HG03097 (cell line): ENCODE measurements around the gene PCSK5.
"Not testable (repeated sequence)": the region's sequence is repeated elsewhere in the genome, so short reads cannot be mapped to it uniquely, and the experiment has no call there.

Source experiments
- ATAC-seq: cut with Tn5 transposase; IDR thresholded peaks from one replicate; pipeline ENCODE4 v1.9.1; 2021; ENCODE audit not compliant: unreplicated experiment, low FRiP score

Gene PCSK5

DNA sequence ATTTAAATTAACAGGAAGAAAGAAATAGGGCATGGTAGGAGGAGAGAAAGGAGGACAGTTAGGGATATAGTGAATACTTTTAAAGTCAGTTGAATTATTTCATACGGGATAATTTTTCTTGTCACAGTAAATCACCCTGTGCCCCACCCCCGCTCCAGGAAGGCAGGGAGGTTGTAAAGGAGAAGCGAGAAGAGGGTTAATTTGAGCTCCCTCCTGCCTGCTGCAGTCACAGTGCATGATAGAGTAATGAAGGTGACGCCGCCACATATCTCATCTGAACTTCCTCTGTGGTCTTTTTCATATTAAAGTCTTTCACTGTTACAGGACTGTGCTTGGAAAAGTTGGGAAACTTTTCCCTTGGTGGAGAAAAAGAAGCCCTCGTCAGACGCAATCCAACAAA lies 896 bp upstream of the PCSK5 start:
- no peak for ATAC-seq

DNA sequence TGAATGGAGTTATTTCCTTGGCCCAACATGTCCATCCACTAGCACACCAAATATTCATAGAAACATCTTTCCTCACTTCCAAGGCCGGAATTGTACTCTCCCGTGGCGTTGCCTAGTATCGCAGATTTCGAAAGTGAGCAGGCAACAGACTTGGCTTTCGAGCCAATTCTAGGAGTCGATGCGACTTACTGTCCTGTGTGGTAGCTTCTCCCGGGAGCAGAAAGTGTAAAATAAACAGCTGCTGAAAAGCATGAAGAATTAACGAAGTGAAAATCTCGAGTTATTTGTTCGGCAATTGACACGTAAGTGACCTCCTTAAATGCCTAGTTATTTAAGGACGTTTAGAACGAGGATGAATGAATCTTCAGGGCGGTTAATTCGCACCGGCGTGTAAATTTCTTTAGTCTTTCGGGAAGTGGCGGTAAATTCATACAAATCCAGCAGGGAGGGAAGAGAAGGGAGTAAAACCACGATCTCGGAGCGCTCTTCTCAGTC lies 449 bp upstream of the PCSK5 start:
- peak; percentile 25 for ATAC-seq

DNA sequence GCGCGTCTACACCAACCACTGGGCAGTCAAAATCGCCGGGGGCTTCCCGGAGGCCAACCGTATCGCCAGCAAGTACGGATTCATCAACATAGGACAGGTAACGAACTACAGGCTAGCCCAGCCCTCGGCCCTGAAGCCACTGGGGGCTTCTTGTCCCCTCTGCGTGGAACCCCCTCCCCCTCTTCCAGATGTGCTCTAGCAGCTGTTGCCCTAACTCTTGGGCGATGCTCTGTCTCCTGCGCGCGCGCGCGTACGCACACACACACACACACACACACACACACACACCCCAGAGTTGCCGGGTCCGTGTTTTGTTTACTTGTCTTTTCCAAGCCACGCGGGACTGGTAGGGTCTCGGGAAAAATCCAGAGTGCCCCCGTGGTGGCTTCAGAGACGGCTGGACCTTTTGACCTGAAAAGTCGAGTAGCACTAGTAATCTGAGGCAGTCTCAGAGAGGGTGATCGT lies 836 bp downstream of the PCSK5 start:
- no peak for ATAC-seq

DNA sequence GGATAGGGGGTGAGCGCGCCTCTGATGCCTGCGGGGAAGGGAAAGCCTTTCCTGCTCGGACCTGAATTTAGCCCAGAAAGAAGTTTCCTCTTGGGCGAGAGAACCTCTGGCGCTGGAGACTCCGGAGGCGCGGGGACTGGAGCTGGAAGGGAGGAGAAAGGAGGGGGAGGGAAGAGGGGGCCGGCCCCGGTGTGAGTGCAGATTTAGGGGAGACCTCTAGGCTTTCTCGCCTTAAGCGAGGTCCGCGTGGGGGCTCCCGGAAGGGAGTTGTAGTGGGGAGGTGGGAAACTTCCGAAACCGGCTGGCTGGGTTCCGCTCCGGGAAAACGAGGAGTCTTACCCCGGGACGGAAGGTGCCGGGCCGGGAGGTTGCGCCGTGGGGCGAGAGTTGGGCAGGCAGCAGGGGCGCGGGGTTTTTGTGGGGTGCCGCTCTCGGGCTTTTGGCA lies 1.3 kb downstream of the PCSK5 start:
- no peak for ATAC-seq

DNA sequence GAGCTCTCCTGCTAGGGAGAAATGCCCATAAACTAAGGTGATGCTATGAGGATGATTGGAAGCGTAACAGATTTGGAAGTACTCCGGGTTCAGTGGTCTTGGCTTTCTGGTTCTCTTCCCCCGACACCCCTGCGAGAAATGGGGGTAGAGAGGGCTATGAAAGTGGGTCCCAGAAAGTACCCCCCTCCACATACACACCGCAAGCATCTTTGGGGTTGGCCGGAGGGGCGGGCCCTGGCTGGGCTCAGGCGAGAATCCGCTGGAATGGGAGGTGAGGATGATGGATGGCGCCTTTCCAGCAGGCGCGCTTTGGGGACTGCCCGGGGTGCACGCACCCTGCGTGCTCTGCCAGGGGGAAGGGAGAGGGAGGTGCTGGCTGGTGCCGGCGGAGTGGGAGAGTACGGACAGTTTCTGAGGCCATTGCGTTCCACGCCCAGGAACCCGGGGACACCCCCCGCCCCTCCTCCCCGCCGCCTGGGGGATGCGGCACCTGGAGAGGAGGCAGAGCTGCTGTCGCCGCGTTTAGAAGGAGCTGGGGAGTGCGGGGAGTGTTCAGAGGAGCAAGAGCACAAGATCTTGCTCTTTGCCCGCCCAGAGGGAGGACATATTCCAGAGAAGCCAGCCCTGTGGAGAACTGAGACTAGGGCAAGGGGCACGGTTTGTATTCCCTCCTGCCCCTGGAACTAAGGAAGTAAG lies 1.9 kb downstream of the PCSK5 start:
- ATAC-seq, result no peak

DNA sequence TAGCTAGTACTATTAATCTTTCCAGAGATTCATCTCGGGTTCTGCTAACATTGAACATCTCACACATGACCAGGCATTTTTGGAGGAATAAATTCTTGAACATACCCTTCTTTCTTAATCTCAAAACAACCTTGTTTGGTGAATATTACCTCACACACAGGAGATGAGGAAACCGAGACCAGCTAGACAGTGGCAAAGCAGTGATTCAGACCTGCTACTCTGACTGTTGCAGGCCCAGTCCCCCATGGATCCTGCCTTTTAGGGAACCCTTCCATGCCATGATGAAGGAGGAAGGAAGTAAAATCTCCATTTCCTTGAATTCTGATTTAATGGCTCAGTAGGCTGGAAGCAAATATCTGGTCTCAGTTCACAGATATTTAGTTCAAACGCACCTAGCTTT lies 2.6 kb downstream of the PCSK5 start:
- no peak for ATAC-seq

DNA sequence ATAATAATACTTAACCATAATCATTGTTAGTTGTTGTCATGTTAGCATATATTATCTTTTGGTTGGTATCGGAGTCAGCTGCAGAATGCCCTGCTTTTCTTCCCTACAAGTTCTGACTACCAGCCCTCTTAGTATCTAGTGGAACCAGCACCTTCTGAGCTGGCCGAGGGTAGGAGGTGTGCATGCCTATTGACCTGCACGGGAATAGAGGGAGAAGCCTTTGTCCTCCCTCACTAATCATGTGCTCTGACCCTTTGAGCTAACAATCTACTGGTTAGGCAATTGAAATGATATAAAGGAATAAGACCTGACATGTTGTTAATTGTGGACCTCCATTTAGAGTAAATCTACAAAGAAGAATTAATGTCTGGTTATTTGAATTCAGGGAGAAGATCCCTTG lies 4.1 kb downstream of the PCSK5 start:
- no peak for ATAC-seq

DNA sequence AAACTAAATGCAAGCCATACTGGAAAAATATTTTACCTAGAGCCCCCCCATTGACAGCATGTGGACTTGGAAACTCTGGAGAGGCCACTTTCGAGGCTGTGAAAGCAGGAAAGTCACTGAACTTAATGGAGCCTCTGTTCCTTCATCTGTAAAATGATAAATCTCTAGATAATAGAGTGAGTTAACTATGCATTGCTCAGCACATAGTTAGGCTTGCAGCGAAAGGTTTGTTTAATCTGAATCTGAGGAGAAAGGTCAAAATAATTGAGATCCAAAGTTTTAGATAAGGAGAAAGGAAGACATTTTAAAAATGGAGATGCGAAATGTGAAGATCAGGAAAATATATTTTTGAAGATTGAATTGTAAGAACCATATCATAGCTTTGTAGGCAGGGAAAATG lies 4.6 kb downstream of the PCSK5 start:
- ATAC-seq, result no peak

DNA sequence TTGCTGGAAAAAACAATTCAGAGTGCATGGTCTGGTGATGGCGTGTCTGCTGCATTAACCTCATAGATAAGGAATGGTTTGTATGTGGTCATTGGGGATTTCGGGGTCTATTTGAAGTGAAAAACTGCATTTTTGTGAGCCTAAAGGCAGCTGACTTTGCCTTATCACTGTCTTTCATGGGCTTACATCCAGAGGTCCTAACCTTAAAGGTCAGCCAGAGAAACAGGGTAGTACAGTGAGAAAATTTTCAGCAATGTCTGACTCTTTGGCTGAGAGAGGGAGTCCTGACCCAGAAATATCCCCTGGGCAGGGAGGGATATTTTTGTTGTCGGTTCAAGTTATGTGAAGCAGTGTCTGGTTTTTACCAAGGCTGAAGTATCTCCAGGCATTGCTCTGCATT lies 5.7 kb downstream of the PCSK5 start:
- ATAC-seq, result no peak

DNA sequence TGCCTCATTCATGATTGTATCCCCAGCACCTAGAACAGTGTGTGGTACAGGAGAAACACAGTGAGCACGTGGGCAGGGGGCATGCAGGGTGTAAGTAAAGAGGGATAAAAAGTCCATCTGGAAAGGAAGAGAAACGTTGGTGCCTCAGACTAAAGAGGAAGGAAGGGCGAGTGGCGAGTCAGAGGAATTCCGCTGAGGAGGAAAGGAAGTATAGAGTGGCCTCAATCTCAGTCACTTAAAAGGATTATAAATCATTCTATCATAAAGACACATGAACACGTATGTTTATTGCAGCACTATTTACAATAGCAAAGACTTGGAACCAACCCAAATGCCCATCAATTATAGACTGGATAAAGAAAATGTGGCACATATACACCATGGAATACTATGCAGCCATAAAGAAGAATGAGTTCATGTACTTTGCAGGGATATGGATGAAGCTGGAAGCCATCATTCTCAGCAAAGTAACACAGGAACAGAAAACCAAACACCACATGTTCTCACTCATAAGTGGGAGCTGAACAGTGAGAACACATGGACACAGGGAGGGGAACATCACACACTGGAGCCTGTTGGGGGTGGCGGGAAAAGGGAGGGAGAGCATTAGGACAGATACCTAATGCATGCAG lies 10.5 kb downstream of the PCSK5 start:
- ATAC-seq, result not testable (repeated sequence)

DNA sequence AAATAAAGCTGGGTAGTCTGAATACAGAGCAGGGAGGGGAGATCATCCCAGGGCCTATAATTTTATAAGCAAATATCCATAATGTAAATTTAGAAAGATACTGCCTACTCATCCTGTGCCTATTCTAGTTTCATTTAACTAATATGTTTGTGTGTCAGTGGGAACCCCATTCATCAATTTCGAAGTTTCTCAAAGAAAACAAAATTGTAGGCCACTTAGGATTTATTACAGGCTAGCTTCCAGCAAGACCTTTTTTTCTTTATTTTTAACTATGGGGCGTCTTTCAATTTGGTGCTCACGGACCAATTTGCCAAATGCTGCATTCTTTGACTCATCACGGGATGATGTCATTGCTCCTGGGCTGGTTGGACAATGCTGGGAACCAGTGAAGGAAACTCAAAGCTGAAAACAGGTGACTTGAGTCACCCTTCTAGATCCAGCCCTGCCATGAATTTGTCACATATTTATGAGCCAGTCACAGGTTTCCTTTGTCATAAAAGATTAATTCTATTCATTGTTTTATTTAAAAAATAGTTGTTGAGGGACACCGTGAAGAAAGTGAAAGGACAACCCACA lies 13.4 kb downstream of the PCSK5 start:
- ATAC-seq, result no peak

DNA sequence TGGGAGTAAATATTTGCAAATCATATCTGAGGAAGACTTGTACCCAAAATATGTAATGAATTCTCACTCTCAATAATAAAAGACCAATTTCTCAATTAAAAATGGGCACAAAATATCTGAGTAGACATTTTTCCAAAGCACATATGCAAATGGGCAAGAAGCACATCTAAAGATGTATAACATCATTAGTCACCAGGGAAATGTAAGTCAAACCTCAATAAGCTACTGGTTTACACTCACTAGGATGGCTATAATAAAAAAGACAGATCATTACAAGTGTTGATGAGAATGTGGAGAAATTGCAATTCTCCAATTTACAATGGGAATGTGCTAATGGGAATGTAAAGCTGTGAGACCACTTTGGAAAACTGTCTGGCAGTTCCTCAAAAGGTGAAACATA lies 13.9 kb downstream of the PCSK5 start:
- no peak for ATAC-seq

DNA sequence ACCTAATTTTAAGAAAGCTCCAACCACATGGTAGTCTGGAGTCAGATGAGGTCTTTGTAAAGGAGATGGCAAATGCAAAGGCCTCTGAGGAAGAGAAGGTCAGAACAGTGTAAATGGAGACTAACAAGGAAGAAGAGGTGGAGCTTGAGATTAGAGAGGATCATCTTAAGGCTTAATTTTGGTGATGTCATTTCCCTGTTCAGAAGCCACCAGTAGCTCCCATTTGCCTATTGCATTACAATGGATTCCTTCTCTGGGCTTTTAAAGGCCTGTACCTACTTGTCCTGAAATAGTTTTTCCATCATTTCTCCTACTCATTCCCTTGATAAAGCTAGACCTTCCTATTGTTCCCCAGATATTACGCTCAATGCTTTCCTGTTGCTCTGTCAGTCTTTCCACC lies 16.1 kb downstream of the PCSK5 start:
- no peak for ATAC-seq

DNA sequence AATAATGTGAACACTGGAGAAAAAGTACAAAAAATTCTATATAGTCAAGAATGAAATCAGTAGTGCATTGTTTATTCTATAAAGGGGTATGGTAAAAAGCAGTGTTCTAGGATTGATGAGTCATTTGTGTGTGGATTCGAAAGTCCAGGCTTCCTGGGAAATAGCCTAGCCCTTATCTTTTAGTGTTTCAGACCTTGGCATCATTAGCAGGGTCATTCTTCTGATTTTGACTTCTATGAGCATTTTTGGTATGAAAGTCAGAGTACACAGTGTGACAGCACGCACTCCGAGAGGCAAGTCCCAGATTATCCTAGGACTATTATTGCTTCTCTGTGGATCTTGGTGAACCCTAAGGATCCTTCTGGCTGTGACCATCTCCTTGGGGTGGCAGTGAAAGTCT lies 16.9 kb downstream of the PCSK5 start:
- no peak for ATAC-seq

DNA sequence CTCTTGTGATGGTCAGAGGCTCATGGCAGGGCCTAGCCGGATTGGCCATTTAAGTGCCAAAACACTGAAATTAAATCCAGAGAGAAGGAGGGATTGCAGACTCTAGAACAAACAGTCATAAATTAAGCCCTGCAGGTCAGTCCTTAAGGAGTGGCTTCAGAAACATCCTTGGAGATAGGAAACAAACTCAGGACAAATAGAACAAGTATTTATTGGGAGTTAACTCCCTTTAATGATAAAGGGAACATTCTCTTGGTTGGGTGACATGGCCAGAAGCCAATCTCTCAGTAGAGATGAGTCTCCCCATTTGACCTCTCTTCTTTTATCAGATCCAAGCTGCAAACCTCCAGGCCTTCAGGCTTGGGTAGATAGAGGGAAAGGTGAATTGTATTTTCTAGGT lies 17.4 kb downstream of the PCSK5 start:
- no peak for ATAC-seq

DNA sequence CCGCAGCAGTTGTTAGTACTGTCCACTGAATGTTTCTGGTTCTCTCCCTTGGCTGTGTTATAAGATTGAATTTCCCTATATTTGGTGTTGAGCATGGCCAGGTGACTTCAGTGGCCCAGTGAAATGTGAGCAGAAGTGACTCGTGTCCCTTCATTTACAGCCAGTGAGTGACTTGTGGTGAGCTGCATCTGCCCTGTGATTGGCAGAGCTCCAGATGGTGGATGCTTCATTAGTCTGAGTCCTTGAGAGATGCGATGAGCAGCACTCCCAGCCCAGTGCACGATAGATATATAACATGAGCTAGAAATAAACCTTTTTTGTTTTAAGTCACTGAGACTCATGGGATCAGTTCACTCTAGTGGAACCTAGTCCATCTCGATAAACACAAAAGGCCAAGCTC lies 19.3 kb downstream of the PCSK5 start:
- ATAC-seq, result no peak

DNA sequence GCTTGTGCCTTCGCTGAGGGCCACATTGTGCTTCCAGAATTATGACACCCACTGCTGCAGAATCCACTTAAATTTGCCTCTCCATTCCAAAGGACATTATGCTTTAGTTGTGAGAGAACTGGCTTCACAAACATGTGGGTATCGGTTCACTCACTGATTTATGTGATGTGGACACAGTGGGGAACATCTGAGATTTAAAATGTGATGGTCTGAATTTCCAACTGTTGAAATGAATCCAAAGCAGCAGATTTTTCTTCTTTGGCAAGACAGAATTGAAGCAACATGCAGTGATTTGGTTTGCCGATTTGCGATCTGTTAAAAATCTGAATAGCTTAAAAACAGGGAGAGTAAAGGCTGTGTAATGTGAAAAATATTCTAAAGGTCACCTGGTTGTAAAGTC lies 20.3 kb downstream of the PCSK5 start:
- ATAC-seq, result no peak

DNA sequence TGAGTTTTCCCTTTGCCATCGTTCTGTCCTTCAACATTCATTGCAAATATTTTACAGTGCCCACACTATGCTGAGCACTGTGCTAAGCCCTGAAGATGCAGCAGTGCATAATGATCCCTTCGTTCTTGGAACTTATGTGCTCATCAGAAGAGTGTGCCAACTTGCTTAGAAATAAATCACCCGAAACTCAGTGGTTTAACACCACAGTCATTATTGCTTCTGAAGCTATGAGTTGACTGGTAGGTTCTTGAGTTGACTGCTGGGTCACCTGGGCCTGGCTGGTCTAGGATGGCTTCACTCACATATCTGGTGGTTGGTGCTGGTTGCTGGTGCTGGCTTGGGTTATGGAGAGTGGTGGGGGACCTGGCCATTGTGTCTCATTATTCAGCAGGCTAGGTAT lies 20.9 kb downstream of the PCSK5 start:
- ATAC-seq, result no peak

DNA sequence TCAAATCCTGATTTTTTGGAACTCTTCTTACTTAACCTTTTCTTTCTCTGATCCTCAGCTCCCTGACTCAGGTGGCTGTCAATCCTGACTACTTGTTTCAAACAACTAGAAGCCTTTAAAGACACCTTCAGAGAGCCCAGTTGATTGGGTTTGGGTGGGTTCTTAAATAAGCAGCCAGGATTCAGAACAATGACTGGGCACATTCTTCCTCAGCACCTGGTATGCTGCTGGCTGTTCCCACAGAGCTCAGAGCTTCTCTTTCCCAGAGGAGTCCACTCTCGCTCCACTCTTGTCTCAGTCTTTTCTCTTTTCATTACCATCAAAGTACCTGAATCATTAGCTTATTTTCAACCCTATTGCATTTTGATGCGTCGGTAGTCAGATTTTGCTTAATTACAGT lies 22.5 kb downstream of the PCSK5 start:
- no peak for ATAC-seq

DNA sequence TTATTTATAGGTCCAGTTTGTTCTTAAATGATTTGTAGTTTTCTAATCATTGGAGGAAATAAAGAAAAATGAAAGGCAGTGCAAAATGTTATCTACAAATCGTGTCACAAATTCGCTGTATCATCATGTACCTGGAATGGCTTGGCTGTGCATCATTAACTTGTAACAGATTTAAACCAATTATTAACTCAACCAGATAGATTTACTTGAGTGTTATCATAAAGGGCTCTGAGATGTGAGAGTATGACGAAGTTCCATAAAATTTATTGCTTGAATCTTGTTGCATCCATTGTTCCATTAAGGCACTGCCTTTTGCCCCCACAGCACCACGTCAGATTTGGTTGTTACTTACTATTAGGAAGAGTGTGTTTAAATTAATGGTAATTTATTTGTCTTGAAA lies 23.5 kb downstream of the PCSK5 start:
- ATAC-seq, result no peak

DNA sequence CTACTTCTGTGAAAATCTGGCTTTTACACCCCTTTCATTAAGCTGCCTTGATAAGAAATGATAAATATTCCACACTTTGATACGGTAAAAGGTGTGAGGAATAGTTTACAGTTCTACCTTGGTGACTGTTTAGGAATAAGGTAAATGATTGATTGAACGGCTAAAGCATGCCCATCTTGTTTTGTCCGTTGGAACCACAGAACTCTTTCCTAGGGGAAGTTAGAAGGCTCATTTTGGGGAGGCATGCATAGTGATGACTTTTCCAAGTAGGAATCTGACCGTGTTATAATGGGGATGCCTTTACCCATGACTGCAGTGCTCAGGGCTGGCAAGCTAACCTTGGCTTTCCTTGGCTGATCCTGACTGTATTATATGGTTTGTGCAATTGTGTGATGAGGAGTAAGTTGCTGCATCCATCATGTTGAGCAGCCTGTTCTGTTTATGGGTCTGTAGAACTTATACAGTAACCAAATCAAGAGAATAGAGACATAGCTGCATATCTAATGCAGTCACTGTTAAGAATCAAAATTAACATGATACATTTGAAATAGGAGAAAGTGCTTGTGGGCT lies 24.5 kb downstream of the PCSK5 start:
- no peak for ATAC-seq

DNA sequence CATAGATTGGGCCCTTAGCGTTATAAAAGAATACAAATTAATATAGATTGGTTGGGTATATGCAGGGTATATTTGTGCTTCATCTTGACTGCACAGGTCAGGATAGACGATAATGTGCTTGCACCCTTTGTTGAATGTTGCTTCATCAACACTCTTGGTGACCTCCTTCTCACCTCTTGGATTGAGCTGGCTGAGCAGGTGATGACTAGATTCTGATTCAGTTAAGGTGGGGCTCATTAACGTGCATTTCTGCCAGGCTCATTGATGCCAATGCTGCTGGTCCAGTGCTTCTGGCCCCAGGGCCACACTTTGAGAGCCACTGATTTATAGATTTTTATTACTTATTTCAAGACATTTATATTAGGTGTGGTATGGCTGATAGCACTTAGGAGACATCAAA lies 27.7 kb downstream of the PCSK5 start:
- ATAC-seq, result no peak
